ENCODE results near the gene SATB2.

DNA sequence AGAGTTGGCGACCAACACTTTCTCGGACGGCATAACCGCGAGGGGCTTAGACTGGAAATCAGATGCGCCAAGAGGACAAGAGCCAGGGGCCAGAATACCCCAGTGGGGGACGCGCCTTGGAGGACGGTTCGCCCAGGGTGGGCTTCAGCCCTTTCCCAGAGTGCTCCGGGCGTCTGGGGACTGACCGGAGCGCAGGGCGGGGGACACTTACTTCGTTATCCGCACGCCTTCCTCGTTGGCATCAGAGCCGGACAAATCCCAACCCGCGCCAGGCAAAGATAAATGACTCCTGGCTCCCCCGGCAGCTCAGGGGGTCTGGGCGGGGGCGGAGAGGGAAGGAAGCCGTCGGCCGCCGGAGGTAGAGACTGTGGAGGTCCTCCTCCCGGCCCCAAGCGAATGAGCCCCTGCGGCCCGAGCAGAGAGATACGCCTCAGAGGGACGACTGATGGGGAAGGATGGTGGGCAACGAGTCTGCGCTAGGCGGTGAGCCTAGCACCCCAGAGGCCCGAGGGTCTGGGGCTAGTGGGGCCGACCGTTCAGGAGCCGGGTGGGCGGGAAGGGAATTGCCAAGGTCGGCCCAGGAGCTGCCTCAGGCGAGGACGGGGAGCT lies 4.7 kb upstream of the SATB2 start:
- TF ChIP-seq, protein P1, sequence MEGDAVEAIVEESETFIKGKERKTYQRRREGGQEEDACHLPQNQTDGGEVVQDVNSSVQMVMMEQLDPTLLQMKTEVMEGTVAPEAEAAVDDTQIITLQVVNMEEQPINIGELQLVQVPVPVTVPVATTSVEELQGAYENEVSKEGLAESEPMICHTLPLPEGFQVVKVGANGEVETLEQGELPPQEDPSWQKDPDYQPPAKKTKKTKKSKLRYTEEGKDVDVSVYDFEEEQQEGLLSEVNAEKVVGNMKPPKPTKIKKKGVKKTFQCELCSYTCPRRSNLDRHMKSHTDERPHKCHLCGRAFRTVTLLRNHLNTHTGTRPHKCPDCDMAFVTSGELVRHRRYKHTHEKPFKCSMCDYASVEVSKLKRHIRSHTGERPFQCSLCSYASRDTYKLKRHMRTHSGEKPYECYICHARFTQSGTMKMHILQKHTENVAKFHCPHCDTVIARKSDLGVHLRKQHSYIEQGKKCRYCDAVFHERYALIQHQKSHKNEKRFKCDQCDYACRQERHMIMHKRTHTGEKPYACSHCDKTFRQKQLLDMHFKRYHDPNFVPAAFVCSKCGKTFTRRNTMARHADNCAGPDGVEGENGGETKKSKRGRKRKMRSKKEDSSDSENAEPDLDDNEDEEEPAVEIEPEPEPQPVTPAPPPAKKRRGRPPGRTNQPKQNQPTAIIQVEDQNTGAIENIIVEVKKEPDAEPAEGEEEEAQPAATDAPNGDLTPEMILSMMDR (IDR thresholded peaks at IDR 0.05 in 2 of 3, conservative IDR thresholded peaks at IDR 0.05 in 1 of 3; ENCODE audit: borderline replicate concordance in 1 of 3, insufficient read depth in 1 of 3, low read depth in 2 of 3, low read length in 2 of 3) = no peak
- TF ChIP-seq POLR2A (IDR thresholded peaks at IDR 0.05; ENCODE audit: borderline replicate concordance, extremely low read depth, insufficient read depth, insufficient read length) = no peak
- TF ChIP-seq, protein P2, sequence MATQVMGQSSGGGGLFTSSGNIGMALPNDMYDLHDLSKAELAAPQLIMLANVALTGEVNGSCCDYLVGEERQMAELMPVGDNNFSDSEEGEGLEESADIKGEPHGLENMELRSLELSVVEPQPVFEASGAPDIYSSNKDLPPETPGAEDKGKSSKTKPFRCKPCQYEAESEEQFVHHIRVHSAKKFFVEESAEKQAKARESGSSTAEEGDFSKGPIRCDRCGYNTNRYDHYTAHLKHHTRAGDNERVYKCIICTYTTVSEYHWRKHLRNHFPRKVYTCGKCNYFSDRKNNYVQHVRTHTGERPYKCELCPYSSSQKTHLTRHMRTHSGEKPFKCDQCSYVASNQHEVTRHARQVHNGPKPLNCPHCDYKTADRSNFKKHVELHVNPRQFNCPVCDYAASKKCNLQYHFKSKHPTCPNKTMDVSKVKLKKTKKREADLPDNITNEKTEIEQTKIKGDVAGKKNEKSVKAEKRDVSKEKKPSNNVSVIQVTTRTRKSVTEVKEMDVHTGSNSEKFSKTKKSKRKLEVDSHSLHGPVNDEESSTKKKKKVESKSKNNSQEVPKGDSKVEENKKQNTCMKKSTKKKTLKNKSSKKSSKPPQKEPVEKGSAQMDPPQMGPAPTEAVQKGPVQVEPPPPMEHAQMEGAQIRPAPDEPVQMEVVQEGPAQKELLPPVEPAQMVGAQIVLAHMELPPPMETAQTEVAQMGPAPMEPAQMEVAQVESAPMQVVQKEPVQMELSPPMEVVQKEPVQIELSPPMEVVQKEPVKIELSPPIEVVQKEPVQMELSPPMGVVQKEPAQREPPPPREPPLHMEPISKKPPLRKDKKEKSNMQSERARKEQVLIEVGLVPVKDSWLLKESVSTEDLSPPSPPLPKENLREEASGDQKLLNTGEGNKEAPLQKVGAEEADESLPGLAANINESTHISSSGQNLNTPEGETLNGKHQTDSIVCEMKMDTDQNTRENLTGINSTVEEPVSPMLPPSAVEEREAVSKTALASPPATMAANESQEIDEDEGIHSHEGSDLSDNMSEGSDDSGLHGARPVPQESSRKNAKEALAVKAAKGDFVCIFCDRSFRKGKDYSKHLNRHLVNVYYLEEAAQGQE (IDR thresholded peaks at IDR 0.05; ENCODE audit: low read depth) = no peak
- TF ChIP-seq, protein P3, sequence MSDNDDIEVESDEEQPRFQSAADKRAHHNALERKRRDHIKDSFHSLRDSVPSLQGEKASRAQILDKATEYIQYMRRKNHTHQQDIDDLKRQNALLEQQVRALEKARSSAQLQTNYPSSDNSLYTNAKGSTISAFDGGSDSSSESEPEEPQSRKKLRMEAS (IDR thresholded peaks at IDR 0.05) = no peak
- TF ChIP-seq SRF (IDR thresholded peaks at IDR 0.05; ENCODE audit: low read depth) = no peak
- no peak for TF ChIP-seq JUND (IDR thresholded peaks at IDR 0.05)
- TF ChIP-seq SP1 (IDR thresholded peaks at IDR 0.05; ENCODE audit: low read depth) = no peak
- TF ChIP-seq EZH2phosphoT487 (IDR thresholded peaks at IDR 0.05; ENCODE audit: borderline replicate concordance) = no peak
- TF ChIP-seq CEBPB (IDR thresholded peaks at IDR 0.05; ENCODE audit: low read depth) = no peak
- TF ChIP-seq POLR2AphosphoS5 (IDR thresholded peaks at IDR 0.05; ENCODE audit: low read depth, low read length) = no peak
- TF ChIP-seq ZNF274 (IDR thresholded peaks at IDR 0.05; ENCODE audit: low read depth, low read length) = no peak

All from HCT116 (cell line).